Measurements from ENCODE around the gene RUNX2. TPM values are rescaled to one million over a fixed set of nuclear protein-coding genes. Genes with fewer than 3 reads are reported as not detected.
A peak's percentile ranks its signal among the peaks of the same experiment; 100 is the strongest.

The RUNX2 gene
- total and polyA plus RNA-seq, 2 of the 8 experiments (the other 6 are each of a cell fraction or from before 2014, with no cell fraction given): 0.26 to 1.2 TPM

DNA sequence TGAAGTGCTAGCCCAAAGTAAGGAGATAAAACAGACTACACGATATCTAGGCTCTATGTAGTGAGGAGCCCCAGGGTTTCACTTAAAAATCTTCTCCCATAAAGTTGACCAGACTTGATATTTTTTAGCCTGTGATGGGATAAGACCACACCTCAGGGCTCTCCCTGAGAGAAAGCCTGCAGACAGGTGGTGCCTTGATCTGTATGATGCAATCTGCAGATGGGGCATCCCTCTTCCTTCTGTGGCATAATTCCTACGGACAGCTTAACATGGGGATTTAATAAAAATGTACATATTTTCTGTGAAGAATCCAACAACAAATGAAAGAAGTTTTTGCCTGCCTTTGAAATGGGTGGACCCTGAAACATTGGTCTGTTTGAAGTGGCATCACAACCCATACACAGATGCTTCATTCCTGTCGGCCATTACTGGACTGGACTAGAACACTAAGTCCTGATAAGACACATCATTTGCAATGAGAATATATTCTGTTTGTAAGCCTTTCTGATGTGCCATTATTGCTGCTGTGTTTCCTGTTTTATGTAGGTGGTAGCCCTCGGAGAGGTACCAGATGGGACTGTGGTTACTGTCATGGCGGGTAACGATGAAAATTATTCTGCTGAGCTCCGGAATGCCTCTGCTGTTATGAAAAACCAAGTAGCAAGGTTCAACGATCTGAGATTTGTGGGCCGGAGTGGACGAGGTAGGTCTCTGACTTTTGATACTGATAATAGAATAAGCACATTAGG, 103.4 kb downstream of the RUNX2 start:
- Histone ChIP-seq H3K4ac (replicated peaks; ENCODE audit: insufficient read length, low read depth, low read length) (no peak overlapping the region), H3K4me1 (replicated peaks in 1 of 4; ENCODE audit: control insufficient read depth in 3 of 4, insufficient read depth in 4 of 4, low read length in 3 of 4) (no peaks in the 10 kb centered on the region), H3K23me2 (ENCODE audit: low read depth, low read length) (no peaks in the 10 kb centered on the region), H2BK12ac (ENCODE audit: low read depth, low read length) (no peak overlapping the region), H3K79me2 (ENCODE audit: control insufficient read depth in 1 of 2, insufficient read depth in 2 of 2, low read length in 2 of 2) (no peaks in the 10 kb centered on the region), H3K9ac (replicated peaks in 1 of 4; ENCODE audit: extremely low read depth in 1 of 4, low read depth in 3 of 4, low read length in 3 of 4) (no peak overlapping the region), H3K79me1 (ENCODE audit: low read depth, low read length) (no peaks in the 10 kb centered on the region), H3K36me3 (ENCODE audit: control insufficient read depth in 2 of 4, insufficient read depth in 4 of 4, low read length in 3 of 4) (no peaks in the 10 kb centered on the region), H3K18ac (ENCODE audit: extremely low read depth, low read length) (no peak overlapping the region), H3K4me3 (ENCODE audit: extremely low read depth in 1 of 4, insufficient read depth in 2 of 4, low read depth in 3 of 4, low read length in 4 of 4) (no peak overlapping the region), H2BK20ac (ENCODE audit: low read length) (no peak overlapping the region), H3K14ac (ENCODE audit: insufficient read length) (no peak overlapping the region), H3K9me3 (ENCODE audit: insufficient read depth in 2 of 2, low read depth in 1 of 2, low read length in 1 of 2) (no peaks in the 10 kb centered on the region), H3K56ac (replicated peaks; ENCODE audit: insufficient read length, low read depth, low read length) (no peak overlapping the region), H4K20me1 (replicated peaks in 1 of 2; ENCODE audit: control insufficient read depth in 1 of 2, insufficient read depth in 2 of 2, low read length in 2 of 2) (no peaks in the 10 kb centered on the region), H3K23ac (ENCODE audit: insufficient read length) (no peak overlapping the region), H3K4me2 (ENCODE audit: insufficient read depth in 1 of 2, low read depth in 2 of 2, low read length in 2 of 2) (no peak overlapping the region), H2BK15ac (ENCODE audit: low read length) (no peak overlapping the region), H4K8ac (ENCODE audit: extremely low read depth, insufficient read depth, low read length) (no peak overlapping the region), H4K91ac (replicated peaks; ENCODE audit: insufficient read length, low read length) (no peak overlapping the region), H2AK5ac (ENCODE audit: low read depth, low read length) (no peak overlapping the region), H3K27ac (ENCODE audit: low read depth, low read length) (no peak overlapping the region), H2BK5ac (ENCODE audit: low read depth, low read length) (no peak overlapping the region), H3K27me3 (replicated peaks in 1 of 4; ENCODE audit: control insufficient read depth in 3 of 4, extremely low read depth in 1 of 4, insufficient read depth in 3 of 4, low read length in 3 of 4) (no peaks in the 10 kb centered on the region), H4K5ac (ENCODE audit: insufficient read length, low read depth, low read length) (no peak overlapping the region), H2AFZ (ENCODE audit: low read length) (no peak overlapping the region), H2BK120ac (replicated peaks; ENCODE audit: low read depth, low read length) (no peak overlapping the region)
- FAIRE-seq (no peak), DNase-seq (ENCODE audit: low read depth in 1 of 2, low spot score in 2 of 2) (no peak)
- no peak for TF ChIP-seq GTF2F1 (IDR thresholded peaks at IDR 0.05; ENCODE audit: borderline replicate concordance, low read depth, low read length)
- TF ChIP-seq CEBPB (IDR thresholded peaks at IDR 0.05; ENCODE audit: low read depth, low read length): peak; percentile 10; the same call in 1 of the 2 replicates
- CTCF ChIA-PET (ENCODE audit: partially characterized antibody): no interaction called here
- POLR2A ChIA-PET (ENCODE audit: partially characterized antibody): no interaction called here
- WGBS, 2 experiments (ENCODE audit: extremely low coverage in 1 of 2, insufficient coverage in 1 of 2, insufficient read length in 1 of 2, insufficient replicate concordance in 2 of 2, low coverage in 1 of 2, low lambda C conversion rate in 2 of 2, missing lambda C conversion rate in 1 of 2): 91% methylated on average over 10 of the region's 10 CpGs; no CpG with 5 or more reads in 1 of the 2 experiments

Measured in H1 (cell line).